HL-60 (cell line): Measurements from ENCODE around the gene DIP2C.
A peak's percentile ranks its signal among the peaks of the same experiment; 100 is the strongest.

Source experiments
- DNase-seq, 2 experiments: peaks; one replicate each; pipeline ENCODE4 v3.0.0-alpha.2; 2010 to 2020; ENCODE audit warnings: low read depth in 1 of 2, low spot score in 1 of 2
- H3K27ac ChIP-seq: fragments of 250-450 bp; sonication (Bioruptor Pico); replicated peaks from 2 replicates; pipeline ENCODE4 v1.5.1; 2020; ENCODE audit warnings: mild to moderate bottlenecking, moderate library complexity
- H3K27me3 ChIP-seq: fragments of 250-450 bp; sonication (Bioruptor Pico); 2 replicates; pipeline ENCODE4 v1.5.1; 2021; ENCODE audit warnings: mild to moderate bottlenecking, moderate library complexity; ENCODE audit not compliant: insufficient read depth, poor library complexity, severe bottlenecking
- H3K4me3 ChIP-seq: replicated peaks from 2 replicates; pipeline ENCODE4 v1.5.1; 2011; ENCODE audit warnings: mild to moderate bottlenecking, control low read depth, low read length; ENCODE audit not compliant: insufficient read depth
- GABPA ChIP-seq: IDR thresholded peaks from 2 replicates; pipeline ENCODE4 v1.6.1; 2012; ENCODE audit warnings: low read depth
- POLR2AphosphoS5 ChIP-seq: IDR thresholded peaks from 2 replicates; pipeline ENCODE4 v1.6.1; 2012; ENCODE audit warnings: low read depth
- SPI1 ChIP-seq: IDR thresholded peaks from 2 replicates; pipeline ENCODE4 v1.6.1; 2012; ENCODE audit warnings: low read depth, mild to moderate bottlenecking, borderline replicate concordance
- TF ChIP-seq, protein P1 (sequence below): IDR thresholded peaks from one replicate; pipeline ENCODE4 v1.5.1; 2011; ENCODE audit warnings: low read length, control low read depth, inconsistent platforms; ENCODE audit not compliant: insufficient read depth
- TF ChIP-seq, protein P2 (sequence below): IDR thresholded peaks from 2 replicates; pipeline ENCODE4 v1.6.1; 2012; ENCODE audit warnings: low read depth; ENCODE audit not compliant: insufficient replicate concordance

Gene DIP2C

DNA sequence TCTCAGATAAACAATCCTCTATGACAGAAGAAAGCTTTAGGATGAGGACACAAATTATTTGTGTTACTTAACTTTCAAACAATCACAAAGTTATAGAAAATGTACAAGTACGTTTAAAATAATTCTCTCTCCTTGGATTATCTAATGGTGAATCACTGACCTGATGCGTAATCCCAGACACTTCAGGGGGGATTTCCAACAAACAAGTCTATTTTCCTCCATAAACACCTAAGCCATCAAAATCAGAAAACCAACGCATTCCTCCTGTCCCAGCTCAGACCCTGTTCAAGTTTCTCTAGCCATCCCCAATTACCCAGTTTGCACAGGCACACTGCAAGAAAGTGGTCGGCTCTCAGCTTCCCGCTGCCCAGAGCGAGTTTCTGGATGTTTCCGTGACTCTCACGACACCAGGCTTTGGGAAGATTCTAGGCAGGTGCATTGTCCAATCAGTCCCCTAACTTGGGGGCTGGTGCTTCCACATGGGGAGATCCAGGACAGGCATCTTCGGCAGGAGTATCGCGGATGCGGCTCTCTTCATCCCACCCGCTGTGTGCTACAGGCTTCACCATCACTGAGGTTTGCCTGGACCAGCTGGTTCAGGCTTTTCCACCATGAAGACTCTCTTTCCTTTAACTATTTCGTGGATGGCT is 354.2 kb downstream of the DIP2C start:
- H3K4me3 ChIP-seq, result no peak overlapping the region
- TF ChIP-seq, protein P1, sequence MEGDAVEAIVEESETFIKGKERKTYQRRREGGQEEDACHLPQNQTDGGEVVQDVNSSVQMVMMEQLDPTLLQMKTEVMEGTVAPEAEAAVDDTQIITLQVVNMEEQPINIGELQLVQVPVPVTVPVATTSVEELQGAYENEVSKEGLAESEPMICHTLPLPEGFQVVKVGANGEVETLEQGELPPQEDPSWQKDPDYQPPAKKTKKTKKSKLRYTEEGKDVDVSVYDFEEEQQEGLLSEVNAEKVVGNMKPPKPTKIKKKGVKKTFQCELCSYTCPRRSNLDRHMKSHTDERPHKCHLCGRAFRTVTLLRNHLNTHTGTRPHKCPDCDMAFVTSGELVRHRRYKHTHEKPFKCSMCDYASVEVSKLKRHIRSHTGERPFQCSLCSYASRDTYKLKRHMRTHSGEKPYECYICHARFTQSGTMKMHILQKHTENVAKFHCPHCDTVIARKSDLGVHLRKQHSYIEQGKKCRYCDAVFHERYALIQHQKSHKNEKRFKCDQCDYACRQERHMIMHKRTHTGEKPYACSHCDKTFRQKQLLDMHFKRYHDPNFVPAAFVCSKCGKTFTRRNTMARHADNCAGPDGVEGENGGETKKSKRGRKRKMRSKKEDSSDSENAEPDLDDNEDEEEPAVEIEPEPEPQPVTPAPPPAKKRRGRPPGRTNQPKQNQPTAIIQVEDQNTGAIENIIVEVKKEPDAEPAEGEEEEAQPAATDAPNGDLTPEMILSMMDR, result no peak
- no peak for TF ChIP-seq SPI1
- TF ChIP-seq, protein P2, sequence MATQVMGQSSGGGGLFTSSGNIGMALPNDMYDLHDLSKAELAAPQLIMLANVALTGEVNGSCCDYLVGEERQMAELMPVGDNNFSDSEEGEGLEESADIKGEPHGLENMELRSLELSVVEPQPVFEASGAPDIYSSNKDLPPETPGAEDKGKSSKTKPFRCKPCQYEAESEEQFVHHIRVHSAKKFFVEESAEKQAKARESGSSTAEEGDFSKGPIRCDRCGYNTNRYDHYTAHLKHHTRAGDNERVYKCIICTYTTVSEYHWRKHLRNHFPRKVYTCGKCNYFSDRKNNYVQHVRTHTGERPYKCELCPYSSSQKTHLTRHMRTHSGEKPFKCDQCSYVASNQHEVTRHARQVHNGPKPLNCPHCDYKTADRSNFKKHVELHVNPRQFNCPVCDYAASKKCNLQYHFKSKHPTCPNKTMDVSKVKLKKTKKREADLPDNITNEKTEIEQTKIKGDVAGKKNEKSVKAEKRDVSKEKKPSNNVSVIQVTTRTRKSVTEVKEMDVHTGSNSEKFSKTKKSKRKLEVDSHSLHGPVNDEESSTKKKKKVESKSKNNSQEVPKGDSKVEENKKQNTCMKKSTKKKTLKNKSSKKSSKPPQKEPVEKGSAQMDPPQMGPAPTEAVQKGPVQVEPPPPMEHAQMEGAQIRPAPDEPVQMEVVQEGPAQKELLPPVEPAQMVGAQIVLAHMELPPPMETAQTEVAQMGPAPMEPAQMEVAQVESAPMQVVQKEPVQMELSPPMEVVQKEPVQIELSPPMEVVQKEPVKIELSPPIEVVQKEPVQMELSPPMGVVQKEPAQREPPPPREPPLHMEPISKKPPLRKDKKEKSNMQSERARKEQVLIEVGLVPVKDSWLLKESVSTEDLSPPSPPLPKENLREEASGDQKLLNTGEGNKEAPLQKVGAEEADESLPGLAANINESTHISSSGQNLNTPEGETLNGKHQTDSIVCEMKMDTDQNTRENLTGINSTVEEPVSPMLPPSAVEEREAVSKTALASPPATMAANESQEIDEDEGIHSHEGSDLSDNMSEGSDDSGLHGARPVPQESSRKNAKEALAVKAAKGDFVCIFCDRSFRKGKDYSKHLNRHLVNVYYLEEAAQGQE, result no peak
- TF ChIP-seq POLR2AphosphoS5, result no peak
- TF ChIP-seq GABPA, result no peak
- H3K27ac ChIP-seq, result no peak overlapping the region
- DNase-seq, result no peak
- H3K27me3 ChIP-seq, result no peaks in the 10 kb centered on the region

DNA sequence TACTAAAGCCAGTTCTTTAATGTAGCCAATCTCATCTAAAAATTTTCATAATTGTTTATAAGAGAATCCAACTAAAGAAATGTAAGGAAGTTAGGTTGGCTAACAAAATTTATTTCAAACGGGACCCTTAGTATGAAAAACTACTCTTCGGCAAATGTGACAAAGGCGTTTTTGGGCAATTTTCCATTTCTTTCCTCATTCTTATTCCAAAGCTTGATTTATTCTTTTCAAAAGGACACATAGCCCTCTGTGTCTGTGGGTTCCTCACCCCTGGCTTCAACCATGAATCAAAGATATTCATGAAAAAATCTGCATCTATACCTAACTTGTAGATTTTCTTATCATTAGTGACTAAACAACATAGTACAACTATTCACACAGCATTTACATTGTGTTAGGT is 358.3 kb downstream of the DIP2C start:
- no peaks in the 10 kb centered on the region for H3K27me3 ChIP-seq
- H3K27ac ChIP-seq, result no peak overlapping the region
- TF ChIP-seq, protein P2, result no peak
- TF ChIP-seq SPI1, result no peak
- TF ChIP-seq POLR2AphosphoS5, result no peak
- TF ChIP-seq, protein P1, result no peak
- TF ChIP-seq GABPA, result no peak
- no peak overlapping the region for H3K4me3 ChIP-seq
- no peak for DNase-seq

DNA sequence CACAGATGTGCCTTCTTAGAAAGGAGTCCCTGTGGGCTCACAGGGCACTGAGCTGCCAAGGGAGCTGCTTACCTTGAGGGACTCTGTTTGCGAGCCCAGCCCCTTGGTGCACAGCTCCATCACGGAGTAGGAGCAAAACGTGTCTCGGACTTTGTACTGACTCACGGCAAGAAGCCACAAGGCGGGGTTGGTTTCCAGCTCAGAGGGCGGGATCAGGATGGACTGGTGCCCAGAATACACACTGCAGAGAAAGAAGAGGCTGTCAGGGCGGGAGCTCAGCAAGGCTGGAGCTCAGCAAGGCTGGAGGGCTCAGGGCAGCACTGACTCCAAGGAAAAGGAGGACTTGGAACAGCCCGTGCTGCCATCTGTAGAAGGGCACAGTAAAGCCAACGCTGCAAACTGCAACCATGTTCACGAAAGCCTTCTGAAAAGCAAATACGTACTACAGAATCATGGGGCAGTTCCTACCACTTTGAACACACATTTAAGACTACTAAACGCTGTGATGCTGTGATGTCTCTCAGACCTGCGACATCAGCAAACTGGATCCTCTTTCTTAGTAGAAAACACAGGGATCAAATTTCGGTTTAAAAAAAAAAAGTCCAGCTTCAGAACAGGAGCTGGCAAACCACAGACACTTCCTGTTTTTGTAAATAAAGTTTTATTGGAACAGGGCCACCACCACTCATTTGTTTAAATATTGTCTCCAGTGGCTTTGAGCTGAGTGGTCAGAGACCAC is 359.9 kb downstream of the DIP2C start:
- Histone ChIP-seq H3K4me3 (no peak overlapping the region), H3K27ac (no peak overlapping the region), H3K27me3 (no peaks in the 10 kb centered on the region)
- TF ChIP-seq GABPA, result no peak
- TF ChIP-seq SPI1, result peak; percentile 44; the same call in 1 of the 2 replicates
- DNase-seq, result peak; percentile 1 to 36

DNA sequence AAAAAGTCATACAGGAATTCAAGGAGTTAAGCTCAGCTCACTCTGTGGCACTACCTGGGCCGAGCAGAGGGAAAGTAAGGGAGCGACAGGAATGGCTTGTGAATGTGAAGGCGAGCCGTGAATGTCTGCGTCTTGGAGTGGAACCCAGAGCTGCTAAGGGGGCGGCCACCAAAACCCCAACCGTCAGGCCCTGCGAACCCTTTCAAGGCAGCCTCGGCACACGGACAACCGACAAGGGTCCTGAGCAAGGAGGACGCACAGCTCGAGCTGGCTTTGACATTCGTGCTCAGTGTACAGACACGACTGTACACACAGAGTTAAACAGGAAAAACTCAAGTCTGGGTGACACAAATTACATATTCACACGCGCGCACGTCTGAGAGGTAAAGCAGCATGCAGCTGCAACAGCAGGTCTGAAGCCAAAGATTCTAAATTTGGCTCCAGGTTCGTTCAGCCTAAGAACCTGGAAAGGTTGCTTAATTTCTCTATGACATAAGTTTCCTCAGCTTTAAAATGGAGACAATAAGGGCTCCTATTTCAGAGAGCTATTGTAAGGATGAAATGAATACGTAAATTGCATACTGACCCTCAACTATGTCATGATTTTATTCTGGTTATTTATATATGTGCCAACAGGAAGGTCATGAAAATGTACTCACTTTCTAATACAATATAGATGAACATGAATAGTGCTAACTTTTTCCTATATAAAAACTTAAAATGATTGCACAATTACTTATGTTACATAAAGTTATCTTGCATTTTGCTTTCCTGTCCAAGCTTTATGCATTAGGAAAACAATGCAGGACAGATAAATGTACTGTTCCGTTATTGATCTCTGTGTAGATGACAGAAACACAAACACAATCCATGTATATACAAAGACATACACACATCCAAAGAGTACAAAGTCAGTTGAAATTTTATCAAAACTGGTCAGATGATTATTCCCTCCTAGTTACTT is 361.3 kb downstream of the DIP2C start:
- Histone ChIP-seq H3K27ac (no peak overlapping the region), H3K27me3 (no peaks in the 10 kb centered on the region), H3K4me3 (no peak overlapping the region)
- TF ChIP-seq, protein P1, result no peak
- TF ChIP-seq, protein P2, result no peak
- TF ChIP-seq SPI1, result no peak
- no peak for DNase-seq
